K562 (cell line): ENCODE measurements around the gene GPR4. TPM values are rescaled to one million over a fixed set of nuclear protein-coding genes. Genes with fewer than 3 reads are reported as not detected.

Source experiments
- ADNP ChIP-seq: fragments of 200-800 bp; sonication (Bioruptor generic); IDR thresholded peaks from 2 replicates; pipeline ENCODE4 v1.6.1; 2016; ENCODE audit warnings: missing genetic modification characterization, missing compliant biosample characterization
- FOXP1 ChIP-seq: sonication (generic); formaldehyde crosslinking; IDR thresholded peaks from 2 replicates; pipeline ENCODE4 v1.8.0; 2022; ENCODE audit warnings: mild to moderate bottlenecking, missing genetic modification reagents
- GABPA ChIP-seq: fragments of 200-800 bp; sonication (Bioruptor generic); conservative IDR thresholded peaks from 2 replicates; pipeline ENCODE4 v1.6.1; 2016; ENCODE audit warnings: low read depth, missing genetic modification characterization, missing compliant biosample characterization
- HDAC1 ChIP-seq, 2 experiments: fragments of 450-650 bp; IDR thresholded peaks; 2 replicates each; pipeline ENCODE4 v1.6.1; 2016 to 2017; ENCODE audit warnings: inconsistent platforms in 1 of 2, mild to moderate bottlenecking in 1 of 2, moderate library complexity in 1 of 2
- LARP7 ChIP-seq: fragments of 450-650 bp; IDR thresholded peaks from 2 replicates; pipeline ENCODE4 v1.6.1; 2016
- LEF1 ChIP-seq: fragments of 450-650 bp; IDR thresholded peaks from 2 replicates; pipeline ENCODE4 v1.6.1; 2016; ENCODE audit warnings: mild to moderate bottlenecking
- MCM3 ChIP-seq: fragments of 450-650 bp; IDR thresholded peaks from 2 replicates; pipeline ENCODE4 v1.6.1; 2016
- NR0B1 ChIP-seq: fragments of 450-650 bp; IDR thresholded peaks from one replicate; pipeline ENCODE4 v1.6.1; 2018; ENCODE audit warnings: mild to moderate bottlenecking, moderate library complexity; ENCODE audit not compliant: partially characterized antibody
- PTRF ChIP-seq: fragments of 450-650 bp; IDR thresholded peaks from 2 replicates; pipeline ENCODE4 v1.6.1; 2016; ENCODE audit warnings: mild to moderate bottlenecking, missing genetic modification characterization, missing compliant biosample characterization
- PTTG1 ChIP-seq: fragments of 450-650 bp; IDR thresholded peaks from 2 replicates; pipeline ENCODE4 v1.6.1; 2016; ENCODE audit warnings: low read depth, mild to moderate bottlenecking, missing genetic modification characterization, missing compliant biosample characterization
- SAFB2 ChIP-seq: fragments of 200-400 bp; formaldehyde crosslinking; IDR thresholded peaks from 2 replicates; pipeline ENCODE4 v1.6.1; 2018; ENCODE audit warnings: borderline replicate concordance, low read length, low read depth, moderate library complexity; ENCODE audit not compliant: severe bottlenecking
- SMAD4 ChIP-seq: fragments of 250-450 bp; sonication (Bioruptor Pico); conservative IDR thresholded peaks from 2 replicates; pipeline ENCODE4 v1.8.0; 2021; ENCODE audit warnings: inconsistent platforms, mild to moderate bottlenecking, moderate library complexity
- SMC3 ChIP-seq: conservative IDR thresholded peaks from 2 replicates; pipeline ENCODE4 v1.6.1; 2011; ENCODE audit warnings: low read depth, low read length, improper control_type of control experiment; ENCODE audit not compliant: insufficient read depth
- USF1 ChIP-seq: sonication (generic); formaldehyde crosslinking; IDR thresholded peaks from 2 replicates; pipeline ENCODE4 v1.9.0; 2022; ENCODE audit warnings: mild to moderate bottlenecking, missing genetic modification reagents
- ZBTB40 ChIP-seq, 2 experiments: fragments of 450-650 bp in 1 of 2; sonication (generic) in 1 of 2; formaldehyde crosslinking in 1 of 2; IDR thresholded peaks; 2 replicates each; pipeline versions ENCODE4 v1.7.1 to v1.9.0; 2016 to 2022; ENCODE audit warnings: inconsistent platforms in 1 of 2, mild to moderate bottlenecking in 1 of 2, missing genetic modification reagents in 1 of 2
- ZNF23 ChIP-seq: fragments of 250-450 bp; sonication (Bioruptor Pico); IDR thresholded peaks from 2 replicates; pipeline ENCODE4 v1.4.0; 2020; ENCODE audit warnings: mild to moderate bottlenecking
- ZNF75A ChIP-seq: fragments of 450-650 bp; formaldehyde crosslinking; IDR thresholded peaks from 2 replicates; pipeline ENCODE4 v1.4.0; 2020; ENCODE audit warnings: mild to moderate bottlenecking
- ZNF76 ChIP-seq: fragments of 250-450 bp; sonication (Bioruptor Pico); IDR thresholded peaks from 2 replicates; pipeline ENCODE4 v1.4.0; 2020; ENCODE audit warnings: mild to moderate bottlenecking, moderate library complexity, borderline replicate concordance
- ZNF77 ChIP-seq: fragments of 250-450 bp; sonication (Bioruptor Pico); IDR thresholded peaks from 2 replicates; pipeline ENCODE4 v1.5.0; 2020
- ZSCAN29 ChIP-seq: fragments of 450-650 bp; IDR thresholded peaks from 2 replicates; pipeline ENCODE4 v1.6.1; 2017
- polyA plus RNA-seq, 8 experiments: library from polyadenylated mRNA; depleted of rRNA in 4 of 8; stranded (reverse) in 5 of 8; unstranded in 3 of 8; fragments of >200 nt; fragmentation: Nextera tagmentation in 2 of 8; fragmentation: Illumina TruSeq in 1 of 8; extraction: Ambion mirVana in 2 of 8; extraction: Trizol in 1 of 8; gene quantifications; 2 replicates each; pipeline versions ENCODE4 v1.2.1 to v1.2.3, GENCODE V29; 2011 to 2014; ENCODE audit warnings: inconsistent platforms in 1 of 8, missing spikeins in 1 of 8
- total RNA-seq, 7 experiments: library from RNA; depleted of rRNA in 6 of 7; stranded (reverse); fragments of >200 nt in 6 of 7; fragmentation: Illumina TruSeq in 2 of 7; extraction: Trizol in 2 of 7; gene quantifications; 2 replicates each; pipeline versions ENCODE4 v1.2.1 to v1.2.3, GENCODE V29; 2011 to 2021; ENCODE audit warnings: low replicate concordance in 1 of 7

The GPR4 gene
- total and polyA plus RNA-seq, 9 of the 15 experiments (the other 6 are each of a cell fraction or from before 2014, with no cell fraction given): 0.03 to 0.09 (median 0.04) TPM; not detected in 5

GRCh38 chr19:45646345-45646698 is 44.3 kb upstream of the GPR4 start (continued):
- TF ChIP-seq ZBTB40 (IDR thresholded peaks at IDR 0.05) (0 out of 2 replicates have a peak, but pooled peaks have one; percentile 6), ZBTB40 (CRISPR knock-in tag; IDR thresholded peaks at IDR 0.05) (no peak), ZNF76 (CRISPR knock-in tag) (no peak), LEF1 (no peak), PTRF (tag) (no peak), GABPA (tag) (no peak), ZSCAN29 (no peak), SAFB2 (no peak), ZNF23 (CRISPR knock-in tag) (no peak), MCM3 (no peak), HDAC1 (IDR thresholded peaks at IDR 0.05) (0 out of 4 replicates have a peak, but pooled peaks of 1 of the 2 experiments have one; percentile 34), ZNF77 (CRISPR knock-in tag) (no peak), PTTG1 (no peak), NR0B1 (no peak), SMAD4 (CRISPR knock-in tag) (no peak), SMC3 (0 out of 2 replicates have a peak, but pooled peaks have one; percentile 1), ZNF75A (no peak), ADNP (peak; percentile 72; the same call in 1 of the 2 replicates), LARP7 (no peak), FOXP1 (peak; percentile 12; the same call in 1 of the 2 replicates), USF1 (no peak)
